ENCODE measurements around the gene FAM3A. TPM values are rescaled to one million over a fixed set of nuclear protein-coding genes. Genes with fewer than 3 reads are reported as not detected.

Gene FAM3A
- total and polyA plus RNA-seq, 2 of the 8 experiments (the other 6 are each of a cell fraction or from before 2014, with no cell fraction given) = 16.2 to 18.6 TPM

GRCh38 chrX:154465601-154466000, 50.4 kb downstream of the FAM3A start:
- no peak overlapping the region for H3K56ac ChIP-seq (replicated peaks; ENCODE audit: insufficient read length, low read depth, low read length)
- TF ChIP-seq GTF2F1 (IDR thresholded peaks at IDR 0.05; ENCODE audit: borderline replicate concordance, low read depth, low read length) = no peak
- TF ChIP-seq NANOG (IDR thresholded peaks at IDR 0.05; ENCODE audit: insufficient read depth, low read depth, low read length, poor library complexity, severe bottlenecking) = no peak
- no peak for TF ChIP-seq POLR2A (IDR thresholded peaks at IDR 0.05; ENCODE audit: control extremely low read depth in 1 of 2, low read depth in 2 of 2, low read length in 2 of 2)
- no peak for TF ChIP-seq TEAD4 (IDR thresholded peaks at IDR 0.05; ENCODE audit: low read depth, low read length)
- no peak for TF ChIP-seq SUZ12 (IDR thresholded peaks at IDR 0.05; ENCODE audit: low read length)
- TF ChIP-seq SAP30 (IDR thresholded peaks at IDR 0.05; ENCODE audit: insufficient read depth, insufficient replicate concordance, low read length) = no peak
- no peak for TF ChIP-seq CHD1 (IDR thresholded peaks at IDR 0.05; ENCODE audit: low read depth, low read length)
- no peak for TF ChIP-seq NRF1 (IDR thresholded peaks at IDR 0.05; ENCODE audit: low read depth, low read length)
- no peak for TF ChIP-seq KDM4A (IDR thresholded peaks at IDR 0.05; ENCODE audit: low read depth, low read length, severe bottlenecking)
- H4K8ac ChIP-seq (ENCODE audit: extremely low read depth, insufficient read depth, low read length) = no peak overlapping the region
- no peak overlapping the region for H3K23ac ChIP-seq (ENCODE audit: insufficient read length)
- H3K27ac ChIP-seq (ENCODE audit: low read depth, low read length) = no peak overlapping the region
- CTCF ChIA-PET (ENCODE audit: partially characterized antibody) = interaction anchor here (1.0 kb wide), 2 partner anchors 20 to 66 kb away, joined by 3 read pairs; no protein-coding TSS in a partner anchor
- no CpG with 5 or more reads among the region's 14 CpGs for WGBS, 2 experiments (ENCODE audit: extremely low coverage in 1 of 2, insufficient coverage in 1 of 2, insufficient read length in 1 of 2, insufficient replicate concordance in 2 of 2, low coverage in 1 of 2, low lambda C conversion rate in 2 of 2, missing lambda C conversion rate in 1 of 2)
- H2BK5ac ChIP-seq (ENCODE audit: low read depth, low read length) = no peak overlapping the region
- H3K4me2 ChIP-seq (ENCODE audit: insufficient read depth in 1 of 2, low read depth in 2 of 2, low read length in 2 of 2) = no peak overlapping the region
- H2BK120ac ChIP-seq (replicated peaks; ENCODE audit: low read depth, low read length) = no peak overlapping the region
- no peaks in the 10 kb centered on the region for H3K9me3 ChIP-seq (ENCODE audit: insufficient read depth in 2 of 2, low read depth in 1 of 2, low read length in 1 of 2)
- H3K79me2 ChIP-seq (ENCODE audit: control insufficient read depth in 1 of 2, insufficient read depth in 2 of 2, low read length in 2 of 2) = no peaks in the 10 kb centered on the region
- no peaks in the 10 kb centered on the region for H3K27me3 ChIP-seq (replicated peaks in 1 of 4; ENCODE audit: control insufficient read depth in 3 of 4, extremely low read depth in 1 of 4, insufficient read depth in 3 of 4, low read length in 3 of 4)
- no peaks in the 10 kb centered on the region for H3K23me2 ChIP-seq (ENCODE audit: low read depth, low read length)
- no peak overlapping the region for H3K4ac ChIP-seq (replicated peaks; ENCODE audit: insufficient read length, low read depth, low read length)
- no peak overlapping the region for H3K4me3 ChIP-seq (ENCODE audit: extremely low read depth in 1 of 4, insufficient read depth in 2 of 4, low read depth in 3 of 4, low read length in 4 of 4)
- no peak overlapping the region for H3K14ac ChIP-seq (ENCODE audit: insufficient read length)
- no peak overlapping the region for H2BK12ac ChIP-seq (ENCODE audit: low read depth, low read length)
- no peak overlapping the region for H3K18ac ChIP-seq (ENCODE audit: extremely low read depth, low read length)
- peaks cover 0 to 29% (median 7%) of the 10 kb centered on the region in 4 experiments; a peak in 6 of 8 replicates for H3K36me3 ChIP-seq (ENCODE audit: control insufficient read depth in 2 of 4, insufficient read depth in 4 of 4, low read length in 3 of 4)
- DNase-seq (ENCODE audit: low read depth in 1 of 2, low spot score in 2 of 2) (no peak), FAIRE-seq (no peak)
- H2AK5ac ChIP-seq (ENCODE audit: low read depth, low read length) = no peak overlapping the region
- H4K91ac ChIP-seq (replicated peaks; ENCODE audit: insufficient read length, low read length) = no peak overlapping the region
- H3K79me1 ChIP-seq (ENCODE audit: low read depth, low read length) = no peaks in the 10 kb centered on the region
- no peak overlapping the region for H4K5ac ChIP-seq (ENCODE audit: insufficient read length, low read depth, low read length)
- no peak overlapping the region for H2AFZ ChIP-seq (ENCODE audit: low read length)
- POLR2A ChIA-PET (ENCODE audit: partially characterized antibody) = interaction anchor here (1.0 to 1.4 kb wide), 2 partner anchors 10 to 42 kb away, joined by 3 read pairs; no protein-coding TSS in a partner anchor
- no peak overlapping the region for H2BK20ac ChIP-seq (ENCODE audit: low read length)
- H2BK15ac ChIP-seq (ENCODE audit: low read length) = no peak overlapping the region
- no peaks in the 10 kb centered on the region for H3K4me1 ChIP-seq (replicated peaks in 1 of 4; ENCODE audit: control insufficient read depth in 3 of 4, insufficient read depth in 4 of 4, low read length in 3 of 4)
- no peaks in the 10 kb centered on the region for H4K20me1 ChIP-seq (replicated peaks in 1 of 2; ENCODE audit: control insufficient read depth in 1 of 2, insufficient read depth in 2 of 2, low read length in 2 of 2)
- no peak overlapping the region for H3K9ac ChIP-seq (replicated peaks in 1 of 4; ENCODE audit: extremely low read depth in 1 of 4, low read depth in 3 of 4, low read length in 3 of 4)

Data from H1 (cell line).